Measurements from ENCODE around the gene GLT8D1.
"Not testable (repeated sequence)": the region's sequence is repeated elsewhere in the genome, so short reads cannot be mapped to it uniquely, and the experiment has no call there.

Gene GLT8D1

GRCh38 chr3:52679811-52680210, 25.8 kb downstream of the GLT8D1 start:
- H3K4me2 ChIP-seq (ENCODE audit: low read depth, low read length, poor library complexity, severe bottlenecking): no peak overlapping the region
- H3K79me2 ChIP-seq (ENCODE audit: insufficient read depth, low read length): peaks cover 54% of the 10 kb centered on the region

GRCh38 chr3:52679199-52679538, 26.4 kb downstream of the GLT8D1 start:
- H4K20me1 ChIP-seq (ENCODE audit: low read depth, low read length): no peaks in the 10 kb centered on the region
- H3K36me3 ChIP-seq (ENCODE audit: low read length): peaks cover 27% of the 10 kb centered on the region; the same call in 1 of the 2 replicates
- H3K9me2 ChIP-seq (replicated peaks; ENCODE audit: insufficient read depth, low read length): no peaks in the 10 kb centered on the region
- peaks cover 50% of the 10 kb centered on the region for H3K79me2 ChIP-seq (ENCODE audit: insufficient read depth, low read length)
- no peak overlapping the region for H3K4me3 ChIP-seq (ENCODE audit: insufficient read depth, low read length, poor library complexity, severe bottlenecking)
- no peak overlapping the region for H3K9ac ChIP-seq (ENCODE audit: low read length)
- no peak overlapping the region for H3K27ac ChIP-seq (ENCODE audit: low read depth, low read length)
- no peaks in the 10 kb centered on the region; the same call in 1 of the 2 replicates for H3F3A ChIP-seq (ENCODE audit: insufficient read depth)
- no peak overlapping the region for H2AFZ ChIP-seq (ENCODE audit: low read depth, low read length, severe bottlenecking)
- no peak for TF ChIP-seq EZH2phosphoT487 (conservative IDR thresholded peaks at IDR 0.05; ENCODE audit: low read length)
- no peak for TF ChIP-seq CTCF (IDR thresholded peaks at IDR 0.05; ENCODE audit: insufficient read depth, low read length, poor library complexity, severe bottlenecking)
- no peaks in the 10 kb centered on the region for H3K27me3 ChIP-seq (ENCODE audit: low read length)
- no peaks in the 10 kb centered on the region for H3K9me3 ChIP-seq (ENCODE audit: insufficient read depth, low read length)
- no peak overlapping the region for H3K4me2 ChIP-seq (ENCODE audit: low read depth, low read length, poor library complexity, severe bottlenecking)

More at GRCh38 chr3:52679811-52680210, 25.8 kb downstream of the GLT8D1 start:
- H3K4me3 ChIP-seq (ENCODE audit: insufficient read depth, low read length, poor library complexity, severe bottlenecking): no peak overlapping the region
- H3F3A ChIP-seq (ENCODE audit: insufficient read depth): no peaks in the 10 kb centered on the region; the same call in 1 of the 2 replicates
- no peak overlapping the region for H3K27ac ChIP-seq (ENCODE audit: low read depth, low read length)
- H3K9me2 ChIP-seq (replicated peaks; ENCODE audit: insufficient read depth, low read length): no peaks in the 10 kb centered on the region
- no peaks in the 10 kb centered on the region for H3K9me3 ChIP-seq (ENCODE audit: insufficient read depth, low read length)
- no peak overlapping the region for H2AFZ ChIP-seq (ENCODE audit: low read depth, low read length, severe bottlenecking)
- H3K36me3 ChIP-seq (ENCODE audit: low read length): peaks cover 26% of the 10 kb centered on the region; the same call in 1 of the 2 replicates
- TF ChIP-seq CTCF (IDR thresholded peaks at IDR 0.05; ENCODE audit: insufficient read depth, low read length, poor library complexity, severe bottlenecking) (no peak), EZH2phosphoT487 (conservative IDR thresholded peaks at IDR 0.05; ENCODE audit: low read length) (no peak)
- H3K9ac ChIP-seq (ENCODE audit: low read length): no peak overlapping the region
- H3K27me3 ChIP-seq (ENCODE audit: low read length): no peaks in the 10 kb centered on the region
- H4K20me1 ChIP-seq (ENCODE audit: low read depth, low read length): no peaks in the 10 kb centered on the region

- Histone ChIP-seq H3K79me2 (ENCODE audit: insufficient read depth, low read length) (peaks cover 44% of the 10 kb centered on the region), H2AFZ (ENCODE audit: low read depth, low read length, severe bottlenecking) (no peak overlapping the region), H3K27me3 (ENCODE audit: low read length) (no peaks in the 10 kb centered on the region), H3F3A (ENCODE audit: insufficient read depth) (no peaks in the 10 kb centered on the region; the same call in 1 of the 2 replicates), H3K36me3 (ENCODE audit: low read length) (peaks cover 27% of the 10 kb centered on the region; the same call in 1 of the 2 replicates), H3K9ac (ENCODE audit: low read length) (no peak overlapping the region), H4K20me1 (ENCODE audit: low read depth, low read length) (no peaks in the 10 kb centered on the region), H3K27ac (ENCODE audit: low read depth, low read length) (no peak overlapping the region), H3K4me3 (ENCODE audit: insufficient read depth, low read length, poor library complexity, severe bottlenecking) (no peak overlapping the region), H3K9me2 (replicated peaks; ENCODE audit: insufficient read depth, low read length) (no peaks in the 10 kb centered on the region), H3K9me3 (ENCODE audit: insufficient read depth, low read length) (no peaks in the 10 kb centered on the region), H3K4me2 (ENCODE audit: low read depth, low read length, poor library complexity, severe bottlenecking) (no peak overlapping the region)
- TF ChIP-seq CTCF (IDR thresholded peaks at IDR 0.05; ENCODE audit: insufficient read depth, low read length, poor library complexity, severe bottlenecking) (no peak), EZH2phosphoT487 (conservative IDR thresholded peaks at IDR 0.05; ENCODE audit: low read length) (no peak)
These were observed 27.1 kb downstream of the GLT8D1 start for GRCh38 chr3:52678265-52679198.

GRCh38 chr3:52676201-52676600, 29.4 kb downstream of the GLT8D1 start:
- H3K36me3 ChIP-seq (ENCODE audit: low read length): peaks cover 35% of the 10 kb centered on the region
- not testable (repeated sequence) for H4K20me1 ChIP-seq (ENCODE audit: low read depth, low read length); H3K9me3 ChIP-seq (ENCODE audit: insufficient read depth, low read length); H3K27me3 ChIP-seq (ENCODE audit: low read length); H2AFZ ChIP-seq (ENCODE audit: low read depth, low read length, severe bottlenecking); H3K9ac ChIP-seq (ENCODE audit: low read length); H3K4me3 ChIP-seq (ENCODE audit: insufficient read depth, low read length, poor library complexity, severe bottlenecking); H3K27ac ChIP-seq (ENCODE audit: low read depth, low read length); H3K4me2 ChIP-seq (ENCODE audit: low read depth, low read length, poor library complexity, severe bottlenecking); H3K9me2 ChIP-seq (replicated peaks; ENCODE audit: insufficient read depth, low read length); H3F3A ChIP-seq (ENCODE audit: insufficient read depth)
- H3K79me2 ChIP-seq (ENCODE audit: insufficient read depth, low read length): peaks cover 33% of the 10 kb centered on the region

All from SU-DHL-6 (cell line).